PC-3 (cell line): ENCODE results near the gene MX1. TPM values are rescaled to one million over a fixed set of nuclear protein-coding genes. Genes with fewer than 3 reads are reported as not detected.
A peak's percentile ranks its signal among the peaks of the same experiment; 100 is the strongest.

Source experiments
- ATAC-seq: fragments of 200-7000 bp; cut with Tn5 transposase; 2 replicates; pipeline ENCODE4 v1.9.1; 2020; ENCODE audit warnings: mild to moderate bottlenecking, moderate library complexity
- BruUV-seq: library from RNA; stranded (reverse); fragments of 400-500 nt; replicated peaks from 2 replicates; lab custom pipeline; 2021; lab: Mats Ljungman, UMichigan
- CTCF ChIA-PET: fragments of 300-600 bp; sonication (Branson Sonifier 250); formaldehyde crosslinking; loops from one replicate; lab custom pipeline; 2022; ENCODE audit warnings: antibody characterized with exemption; lab: Charles Lee
- POLR2A ChIA-PET: fragments of 300-600 bp; sonication (Branson Sonifier 250); formaldehyde crosslinking; loops from one replicate; lab custom pipeline; 2022; ENCODE audit warnings: antibody characterized with exemption; ENCODE audit not compliant: unreplicated experiment; lab: Charles Lee
- DNase-seq: peaks from one replicate; pipeline ENCODE4 v3.0.0-alpha.2; 2015
- H2AFZ ChIP-seq: fragments of 300-600 bp; sonication (generic); 2 replicates; pipeline ENCODE4 v1.6.0; 2016; ENCODE audit warnings: antibody characterized with exemption, low read length
- H3F3A ChIP-seq: fragments of 300-600 bp; sonication (generic); one replicate; pipeline ENCODE4 v1.6.0; 2017; ENCODE audit warnings: antibody characterized with exemption, low read length, control low read depth, mild to moderate bottlenecking; ENCODE audit not compliant: unreplicated experiment
- H3K27ac ChIP-seq: fragments of 300-600 bp; sonication (generic); 2 replicates; pipeline ENCODE4 v1.5.1; 2016; ENCODE audit warnings: mild to moderate bottlenecking, low read length
- H3K27me3 ChIP-seq: fragments of 300-600 bp; sonication (generic); 2 replicates; pipeline ENCODE4 v1.6.1; 2016; ENCODE audit warnings: low read length, mixed read lengths
- H3K36me3 ChIP-seq: fragments of 300-600 bp; sonication (generic); 2 replicates; pipeline ENCODE4 v1.6.1; 2016; ENCODE audit warnings: low read depth, mixed run types, low read length, mixed read lengths
- H3K4me1 ChIP-seq: fragments of 300-600 bp; sonication (generic); 2 replicates; pipeline ENCODE4 v1.5.1; 2016; ENCODE audit warnings: low read length; ENCODE audit not compliant: insufficient read depth
- H3K4me2 ChIP-seq: fragments of 300-600 bp; sonication (generic); 2 replicates; pipeline ENCODE4 v1.6.0; 2016; ENCODE audit warnings: low read length
- H3K4me3 ChIP-seq: fragments of 300-600 bp; sonication (generic); 2 replicates; pipeline ENCODE4 v1.5.1; 2016; ENCODE audit warnings: mild to moderate bottlenecking, low read length, mixed read lengths
- H3K79me2 ChIP-seq: fragments of 300-600 bp; sonication (generic); 2 replicates; pipeline ENCODE4 v1.6.1; 2017; ENCODE audit warnings: low read length, mixed read lengths
- H3K9ac ChIP-seq: fragments of 300-600 bp; sonication (generic); 2 replicates; pipeline ENCODE4 v1.6.0; 2016; ENCODE audit warnings: mild to moderate bottlenecking, low read length
- H3K9me2 ChIP-seq: fragments of 300-600 bp; sonication (generic); replicated peaks from 2 replicates; pipeline ENCODE4 v1.6.1; 2016; ENCODE audit warnings: mixed run types, low read length, mixed read lengths
- H3K9me3 ChIP-seq: fragments of 300-600 bp; sonication (generic); 2 replicates; pipeline ENCODE4 v1.6.1; 2016; ENCODE audit warnings: low read length, mixed read lengths
- H4K20me1 ChIP-seq: fragments of 300-600 bp; sonication (generic); 2 replicates; pipeline ENCODE4 v1.6.1; 2016; ENCODE audit warnings: low read length, mixed read lengths
- EZH2 ChIP-seq: fragments of 300-600 bp; sonication (generic); IDR thresholded peaks from one replicate; pipeline ENCODE4 v1.6.1; 2017; ENCODE audit warnings: antibody characterized with exemption, mild to moderate bottlenecking, low read length; ENCODE audit not compliant: unreplicated experiment
- EZH2phosphoT487 ChIP-seq: fragments of 300-600 bp; sonication (generic); IDR thresholded peaks from 2 replicates; pipeline ENCODE4 v1.6.1; 2018; ENCODE audit warnings: mild to moderate bottlenecking, antibody characterized with exemption, low read length, borderline replicate concordance
- intact Hi-C: fragments of 100-400 bp; cut with micrococcal nuclease; formaldehyde crosslinking; loops from 2 replicates; pipeline ENCODE4 v1.9.0; 2023
- total RNA-seq: library from RNA; depleted of rRNA; stranded (reverse); fragments of >200 nt; gene quantifications from 2 replicates; pipeline ENCODE4 v1.2.3, GENCODE V29; 2014
- TF ChIP-seq, protein P1 (sequence below): fragments of 300-600 bp; sonication (generic); conservative IDR thresholded peaks from 2 replicates; pipeline ENCODE4 v1.5.1; 2017; ENCODE audit warnings: antibody characterized with exemption, low read depth, mild to moderate bottlenecking, low read length

Gene MX1
- total RNA-seq, 1 experiment from 2014 or later, result 12.6 TPM

DNA sequence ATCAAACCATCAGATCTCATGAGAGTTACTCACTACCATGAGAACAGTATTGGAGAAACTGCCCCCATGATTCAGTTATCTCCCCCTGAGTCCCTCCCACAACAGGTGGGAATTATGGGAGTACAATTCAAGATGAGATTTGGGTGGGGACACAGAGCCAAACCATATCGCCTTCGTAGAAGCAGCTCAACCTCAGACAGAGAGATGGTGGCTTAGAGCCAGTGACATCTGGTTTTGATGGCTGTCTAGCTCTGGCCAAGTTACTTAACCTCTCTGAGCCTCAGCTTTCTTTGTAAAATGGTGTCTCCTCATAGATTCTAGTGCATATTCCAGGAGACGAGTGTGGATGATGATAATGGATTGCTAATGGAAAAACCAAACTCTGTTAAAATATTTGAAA is 27.2 kb downstream of the MX1 start:
- H4K20me1 ChIP-seq, result no peaks in the 10 kb centered on the region
- CTCF ChIA-PET, result no interaction called here
- no peak overlapping the region for H3K4me2 ChIP-seq
- H3K9me3 ChIP-seq, result no peaks in the 10 kb centered on the region
- no peak overlapping the region for H3K27ac ChIP-seq
- POLR2A ChIA-PET, result no interaction called here
- ATAC-seq (no peak), DNase-seq (no peak)
- H3K79me2 ChIP-seq, result no peaks in the 10 kb centered on the region
- TF ChIP-seq, protein P1, sequence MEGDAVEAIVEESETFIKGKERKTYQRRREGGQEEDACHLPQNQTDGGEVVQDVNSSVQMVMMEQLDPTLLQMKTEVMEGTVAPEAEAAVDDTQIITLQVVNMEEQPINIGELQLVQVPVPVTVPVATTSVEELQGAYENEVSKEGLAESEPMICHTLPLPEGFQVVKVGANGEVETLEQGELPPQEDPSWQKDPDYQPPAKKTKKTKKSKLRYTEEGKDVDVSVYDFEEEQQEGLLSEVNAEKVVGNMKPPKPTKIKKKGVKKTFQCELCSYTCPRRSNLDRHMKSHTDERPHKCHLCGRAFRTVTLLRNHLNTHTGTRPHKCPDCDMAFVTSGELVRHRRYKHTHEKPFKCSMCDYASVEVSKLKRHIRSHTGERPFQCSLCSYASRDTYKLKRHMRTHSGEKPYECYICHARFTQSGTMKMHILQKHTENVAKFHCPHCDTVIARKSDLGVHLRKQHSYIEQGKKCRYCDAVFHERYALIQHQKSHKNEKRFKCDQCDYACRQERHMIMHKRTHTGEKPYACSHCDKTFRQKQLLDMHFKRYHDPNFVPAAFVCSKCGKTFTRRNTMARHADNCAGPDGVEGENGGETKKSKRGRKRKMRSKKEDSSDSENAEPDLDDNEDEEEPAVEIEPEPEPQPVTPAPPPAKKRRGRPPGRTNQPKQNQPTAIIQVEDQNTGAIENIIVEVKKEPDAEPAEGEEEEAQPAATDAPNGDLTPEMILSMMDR, result no peak
- TF ChIP-seq EZH2 (no peak), EZH2phosphoT487 (no peak)
- no peaks in the 10 kb centered on the region for H3F3A ChIP-seq
- intact Hi-C loops, result loop anchor here (2.0 to 10.0 kb wide), 2 partner anchors 20 to 88 kb away; partner anchors contain the start of gene MX2
- H2AFZ ChIP-seq, result no peak overlapping the region
- H3K4me3 ChIP-seq, result no peak overlapping the region
- H3K9ac ChIP-seq, result no peak overlapping the region
- BruUV-seq, result no TSS peak
- no peaks in the 10 kb centered on the region for H3K9me2 ChIP-seq
- H3K4me1 ChIP-seq, result peaks cover 14% of the 10 kb centered on the region
- no peaks in the 10 kb centered on the region for H3K36me3 ChIP-seq
- H3K27me3 ChIP-seq, result no peaks in the 10 kb centered on the region

DNA sequence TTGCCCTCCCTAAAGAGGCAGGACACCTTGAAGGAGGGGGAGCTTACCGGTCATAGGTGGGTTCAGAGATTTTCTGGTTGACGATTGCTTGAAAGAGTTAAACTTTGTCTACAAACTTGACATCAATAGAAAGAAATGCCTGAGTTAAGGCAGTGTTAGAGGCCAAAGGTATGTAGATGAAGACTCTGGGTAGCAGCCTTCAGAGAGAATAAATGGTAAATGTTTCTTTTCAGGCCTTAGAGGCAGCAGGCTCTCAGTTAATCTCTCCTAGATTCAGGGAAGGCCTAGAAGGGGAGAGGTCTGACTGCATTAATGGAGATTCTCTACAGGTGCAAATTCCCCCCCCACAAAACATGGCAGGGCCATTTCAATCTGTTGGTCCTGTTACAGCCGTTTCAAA is 27.7 kb downstream of the MX1 start:
- H3K36me3 ChIP-seq, result no peaks in the 10 kb centered on the region
- ATAC-seq (no peak), DNase-seq (no peak)
- H3K4me3 ChIP-seq, result no peak overlapping the region
- intact Hi-C loops, result loop anchor here (2.0 to 10.0 kb wide), 2 partner anchors 21 to 89 kb away; partner anchors contain the start of gene MX2
- H3K27me3 ChIP-seq, result no peaks in the 10 kb centered on the region
- no peak overlapping the region for H2AFZ ChIP-seq
- H3K9me3 ChIP-seq, result no peaks in the 10 kb centered on the region
- TF ChIP-seq EZH2 (no peak), EZH2phosphoT487 (no peak)
- TF ChIP-seq, protein P1, result no peak
- H3K4me1 ChIP-seq, result peaks cover 14% of the 10 kb centered on the region
- no peaks in the 10 kb centered on the region for H3K9me2 ChIP-seq
- no peaks in the 10 kb centered on the region for H4K20me1 ChIP-seq
- POLR2A ChIA-PET, result no interaction called here
- CTCF ChIA-PET, result no interaction called here
- H3F3A ChIP-seq, result no peaks in the 10 kb centered on the region
- no peak overlapping the region for H3K9ac ChIP-seq
- H3K79me2 ChIP-seq, result no peaks in the 10 kb centered on the region
- no peak overlapping the region for H3K4me2 ChIP-seq
- no peak overlapping the region for H3K27ac ChIP-seq
- BruUV-seq, result no TSS peak

- intact Hi-C loops, result loop anchor here (10.0 kb wide), 1 partner anchor 93 kb away; the partner anchor contains the start of gene MX2
- no peaks in the 10 kb centered on the region for H3K36me3 ChIP-seq
- no peak overlapping the region for H3K27ac ChIP-seq
- BruUV-seq, result no TSS peak
- no peaks in the 10 kb centered on the region for H3K9me2 ChIP-seq
- H3K4me3 ChIP-seq, result no peak overlapping the region
- no peak overlapping the region for H3K4me2 ChIP-seq
- ATAC-seq, result 0 out of 2 replicates have a peak, but pooled peaks have one; percentile 4
- DNase-seq, result no peak
- no peak overlapping the region for H3K9ac ChIP-seq
- H3F3A ChIP-seq, result no peaks in the 10 kb centered on the region
- POLR2A ChIA-PET, result no interaction called here
- no peak overlapping the region for H2AFZ ChIP-seq
- H4K20me1 ChIP-seq, result no peaks in the 10 kb centered on the region
- TF ChIP-seq, protein P1, result no peak
- TF ChIP-seq EZH2 (no peak), EZH2phosphoT487 (no peak)
- CTCF ChIA-PET, result no interaction called here
- H3K79me2 ChIP-seq, result no peaks in the 10 kb centered on the region
- peaks cover 5% of the 10 kb centered on the region; the same call in 1 of the 2 replicates for H3K4me1 ChIP-seq
- no peaks in the 10 kb centered on the region for H3K9me3 ChIP-seq
- H3K27me3 ChIP-seq, result no peaks in the 10 kb centered on the region
Measured at GRCh38 chr21:41458121-41458520, 32.1 kb downstream of the MX1 start.
